NCI-H526 treated with DMSO at 0.1 percent for 48 hours (cell line): ENCODE measurements around the gene GJB5.
"Not testable (repeated sequence)": the region's sequence is repeated elsewhere in the genome, so short reads cannot be mapped to it uniquely, and the experiment has no call there.

Experiments used
- DNase-seq: peaks from one replicate; lab custom pipeline; 2025; lab: John Stamatoyannopoulos, UW

Gene GJB5

GRCh38 chr1:34745666-34746065, 9.2 kb upstream of the GJB5 start:
- no peak for DNase-seq

- no peak for DNase-seq
These were observed 8.7 kb upstream of the GJB5 start for GRCh38 chr1:34746101-34746500.

DNA sequence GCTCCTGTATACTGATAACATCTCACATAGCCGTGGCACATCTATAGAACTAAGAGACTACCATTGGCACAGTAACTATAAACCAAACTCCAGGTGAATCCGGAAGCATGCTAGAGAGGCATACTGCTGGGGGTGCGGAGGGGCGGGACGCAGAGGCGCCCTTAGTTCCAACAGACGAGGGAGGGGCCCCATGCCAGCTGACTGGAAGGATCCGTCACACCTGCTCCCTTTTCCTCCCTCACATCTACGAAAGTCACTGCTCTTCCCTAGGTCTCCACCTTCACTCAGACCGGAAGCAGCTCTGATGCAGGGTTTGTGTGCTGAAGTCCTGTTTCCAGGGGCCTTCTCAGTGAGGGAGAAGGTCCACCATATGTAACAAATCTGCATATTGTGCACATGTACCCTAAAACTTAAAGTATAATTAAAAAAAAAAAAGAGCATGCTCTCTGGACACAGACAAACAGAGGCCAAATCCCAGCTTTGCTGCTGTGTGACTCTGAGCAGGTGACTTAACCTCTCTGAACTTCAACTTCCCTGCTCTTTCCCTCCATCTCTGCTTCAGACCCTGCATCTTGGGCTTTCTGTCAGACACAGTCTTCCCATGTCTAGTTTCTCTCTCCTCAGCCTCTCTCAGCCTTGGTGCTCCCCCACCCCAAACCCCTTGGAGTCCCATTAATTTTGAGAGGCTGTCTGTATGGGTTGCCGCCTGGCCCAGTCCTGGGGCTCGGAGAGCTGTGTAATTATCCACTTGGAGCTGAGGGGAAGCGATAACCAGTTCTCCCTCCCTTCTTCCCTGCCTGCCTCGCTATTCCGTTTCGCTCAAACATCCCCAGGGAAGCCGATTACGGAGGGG, 7.8 kb upstream of the GJB5 start:
- no peak for DNase-seq

GRCh38 chr1:34747638-34747941, 7.3 kb upstream of the GJB5 start:
- no peak for DNase-seq

- no peak for DNase-seq
These were observed 4.9 kb upstream of the GJB5 start for GRCh38 chr1:34749992-34750391.

- DNase-seq: no peak
These were observed 4.2 kb upstream of the GJB5 start for GRCh38 chr1:34750610-34751009.

- DNase-seq: no peak
These were observed 1.7 kb upstream of the GJB5 start for GRCh38 chr1:34753163-34753562.

DNA sequence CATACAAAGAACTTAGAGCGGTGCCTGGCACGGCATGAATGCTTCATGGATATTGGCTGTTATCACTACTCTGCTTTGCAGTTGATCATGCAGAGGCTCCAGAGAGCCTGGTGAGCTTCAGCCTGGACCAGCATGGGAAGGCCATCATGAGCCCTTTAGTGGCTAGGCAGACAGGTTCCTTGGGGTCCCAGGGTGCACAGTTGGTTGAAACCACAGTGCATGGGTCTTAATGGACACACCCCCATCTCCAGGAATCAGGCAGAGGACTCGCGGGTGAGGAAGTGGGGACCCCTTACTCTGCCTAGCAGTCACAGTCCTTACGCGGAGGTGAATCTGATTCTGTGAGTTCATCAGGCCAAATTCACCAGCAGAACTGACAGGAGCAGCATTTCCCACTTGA, 1.1 kb downstream of the GJB5 start:
- no peak for DNase-seq

GRCh38 chr1:34757386-34757785, 2.5 kb downstream of the GJB5 start:
- DNase-seq: no peak

- DNase-seq: no peak
These were observed 3.9 kb downstream of the GJB5 start for GRCh38 chr1:34758751-34759150.

GRCh38 chr1:34759503-34760357, 4.9 kb downstream of the GJB5 start, which contains the start of gene GJB4:
Gene GJB4, plus strand, starts transcription at chr1:34759740. Its CDS starts 1,515 bp downstream, at chr1:34761255.
- no peak for DNase-seq

DNA sequence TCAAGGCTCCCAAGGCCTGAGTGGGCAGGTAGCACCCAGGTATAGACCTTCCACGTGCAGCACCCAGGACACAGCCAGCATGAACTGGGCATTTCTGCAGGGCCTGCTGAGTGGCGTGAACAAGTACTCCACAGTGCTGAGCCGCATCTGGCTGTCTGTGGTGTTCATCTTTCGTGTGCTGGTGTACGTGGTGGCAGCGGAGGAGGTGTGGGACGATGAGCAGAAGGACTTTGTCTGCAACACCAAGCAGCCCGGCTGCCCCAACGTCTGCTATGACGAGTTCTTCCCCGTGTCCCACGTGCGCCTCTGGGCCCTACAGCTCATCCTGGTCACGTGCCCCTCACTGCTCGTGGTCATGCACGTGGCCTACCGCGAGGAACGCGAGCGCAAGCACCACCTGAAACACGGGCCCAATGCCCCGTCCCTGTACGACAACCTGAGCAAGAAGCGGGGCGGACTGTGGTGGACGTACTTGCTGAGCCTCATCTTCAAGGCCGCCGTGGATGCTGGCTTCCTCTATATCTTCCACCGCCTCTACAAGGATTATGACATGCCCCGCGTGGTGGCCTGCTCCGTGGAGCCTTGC, 6.4 kb downstream of the GJB5 start:
- DNase-seq: no peak

GRCh38 chr1:34761776-34762307, 7.0 kb downstream of the GJB5 start:
- no peak for DNase-seq

- DNase-seq: no peak
These were observed 7.8 kb downstream of the GJB5 start for GRCh38 chr1:34762474-34763141.

GRCh38 chr1:34763142-34763781, 8.4 kb downstream of the GJB5 start:
- DNase-seq: no peak

GRCh38 chr1:34768856-34769255, 14.0 kb downstream of the GJB5 start:
- no peak for DNase-seq

GRCh38 chr1:34770891-34771504, 16.2 kb downstream of the GJB5 start:
- no peak for DNase-seq

DNA sequence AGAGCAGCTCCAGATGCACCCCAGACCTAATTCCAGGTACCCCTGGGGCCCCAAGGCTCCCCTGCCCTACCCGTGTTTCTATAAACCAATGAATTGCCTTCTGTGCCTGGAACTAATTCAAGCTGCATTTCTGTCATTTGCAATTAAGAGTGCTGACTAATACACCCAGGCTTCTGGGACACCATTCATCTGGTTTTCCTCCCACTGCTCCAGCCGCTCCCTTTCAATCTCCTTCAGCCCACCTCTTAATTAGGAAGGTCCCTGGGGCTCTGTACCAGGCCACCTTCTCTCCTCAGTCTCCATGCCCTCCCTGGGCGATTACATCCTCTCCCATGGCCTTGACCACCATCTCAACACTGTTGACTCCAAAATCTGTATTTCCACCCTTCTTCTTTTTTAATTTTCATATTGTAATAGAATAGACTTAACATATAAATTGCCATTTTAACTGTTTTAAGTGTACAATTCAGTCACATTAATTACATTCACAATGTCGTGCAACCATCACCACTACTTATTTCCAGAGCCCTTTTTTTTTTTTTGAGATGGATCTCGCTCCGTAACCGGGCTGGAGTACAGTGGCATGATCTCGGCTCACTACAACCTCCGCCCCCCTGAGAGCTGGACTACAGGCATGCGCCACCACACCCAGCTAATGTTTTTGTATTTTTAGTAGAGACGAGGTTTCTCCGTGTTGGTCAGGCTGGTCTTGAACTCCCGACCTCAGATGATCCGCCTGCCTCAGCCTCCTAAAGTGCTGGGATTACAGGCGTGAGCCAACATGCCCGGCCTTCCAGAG, 16.9 kb downstream of the GJB5 start:
- DNase-seq: no peak

- DNase-seq: not testable (repeated sequence)
These were observed 18.3 kb downstream of the GJB5 start for GRCh38 chr1:34773114-34773513.

GRCh38 chr1:34774957-34775356, 20.1 kb downstream of the GJB5 start:
- no peak for DNase-seq
